ENCODE data around the gene IDI2.

Gene IDI2

GRCh38 chr10:976316-976715, 49.3 kb downstream of the IDI2 start:
- no peak for DNase-seq

- DNase-seq = no peak
Measured at GRCh38 chr10:974785-975074, 50.9 kb downstream of the IDI2 start.

- DNase-seq = no peak
Measured at GRCh38 chr10:974038-974784, 51.4 kb downstream of the IDI2 start.

- no peak for DNase-seq
Measured at GRCh38 chr10:972763-973162, 52.9 kb downstream of the IDI2 start.

- DNase-seq = no peak
Measured at GRCh38 chr10:971613-972012, 54.0 kb downstream of the IDI2 start.

- DNase-seq = no peak
Measured at GRCh38 chr10:971150-971542, 54.5 kb downstream of the IDI2 start.

GRCh38 chr10:970311-971149, 55.1 kb downstream of the IDI2 start:
- DNase-seq = no peak

- no peak for DNase-seq
Measured at GRCh38 chr10:969473-970150, 56.0 kb downstream of the IDI2 start.
